Activated naive CD4-positive, alpha-beta T cell treated with anti-CD3 and anti-CD28 coated beads, Interleukin-2, amount 10 ng/mL, durations not matched to agents 7 days and 5 days (primary cell): ENCODE data around the gene LAMC3.

Experiments
- CTCF ChIA-PET: fragments of 350-600 bp; sonication (Branson Sonifier 250); formaldehyde crosslinking; loops from one replicate; lab custom pipeline; 2021; ENCODE audit warnings: antibody characterized with exemption; lab: Charles Lee
- DNase-seq: peaks from one replicate; pipeline ENCODE4 v3.0.0-alpha.2; 2020
- H3K27ac Mint-ChIP-seq: one replicate; pipeline ENCODE4 v1.8.0; 2021; ENCODE audit warnings: mild to moderate bottlenecking, moderate library complexity, mixed read lengths
- H3K27me3 Mint-ChIP-seq: one replicate; pipeline ENCODE4 v1.8.0; 2021; ENCODE audit warnings: mild to moderate bottlenecking, mixed read lengths
- H3K36me3 Mint-ChIP-seq: one replicate; pipeline ENCODE4 v1.8.0; 2021; ENCODE audit warnings: mixed read lengths
- H3K4me1 Mint-ChIP-seq: one replicate; pipeline ENCODE4 v1.8.0; 2021; ENCODE audit warnings: mixed read lengths
- H3K4me3 Mint-ChIP-seq: one replicate; pipeline ENCODE4 v1.8.0; 2021; ENCODE audit warnings: mild to moderate bottlenecking, moderate library complexity, mixed read lengths
- H3K9me3 Mint-ChIP-seq: one replicate; pipeline ENCODE4 v1.8.0; 2021; ENCODE audit warnings: mixed read lengths

LAMC3 gene

DNA sequence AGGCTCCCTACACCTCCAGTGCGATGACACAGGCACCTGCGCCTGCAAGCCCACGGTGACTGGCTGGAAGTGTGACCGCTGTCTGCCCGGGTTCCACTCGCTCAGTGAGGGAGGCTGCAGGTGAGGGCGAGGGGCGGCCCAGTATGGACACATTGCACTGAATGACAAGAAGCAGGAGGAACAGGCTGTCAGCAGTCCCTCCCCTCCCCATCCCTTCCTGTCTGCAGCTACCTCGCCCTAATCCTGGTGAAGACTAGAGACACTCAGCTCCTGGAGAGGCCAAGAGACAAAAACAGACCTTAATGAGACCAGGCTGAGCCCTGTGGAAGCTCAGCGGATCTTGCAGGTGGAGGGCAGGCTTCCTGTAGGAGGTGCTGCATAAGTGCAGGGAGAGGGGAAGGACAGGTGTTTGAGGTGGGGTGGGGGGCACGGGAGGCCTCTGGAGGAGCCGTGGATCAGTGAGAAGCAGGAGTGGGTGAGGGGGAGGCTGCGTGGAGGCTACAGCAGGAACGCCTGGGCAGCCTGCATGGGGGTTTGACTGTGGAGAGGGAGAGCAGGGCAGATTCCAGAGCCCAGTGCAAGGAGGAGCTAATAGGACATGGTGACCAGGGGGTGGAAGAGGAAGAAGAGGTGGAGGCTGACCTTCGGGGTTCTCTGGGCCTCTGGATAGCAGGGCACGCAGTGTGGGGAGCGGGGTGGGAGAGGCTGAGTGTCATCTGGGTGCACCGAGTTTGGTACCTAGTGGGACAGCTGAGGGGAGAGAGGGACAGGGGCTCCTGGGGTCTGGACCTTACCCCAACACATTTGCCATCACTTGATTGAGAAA, 30.4 kb downstream of the LAMC3 start:
- CTCF ChIA-PET, result interaction anchor here (1.2 kb wide), 1 partner anchor 14 kb away, joined by 3 read pairs; no protein-coding TSS in a partner anchor
- no peak overlapping the region for H3K4me3 Mint-ChIP-seq
- H3K4me1 Mint-ChIP-seq, result no peaks in the 10 kb centered on the region
- H3K27me3 Mint-ChIP-seq, result peaks cover 7% of the 10 kb centered on the region
- DNase-seq, result no peak
- H3K9me3 Mint-ChIP-seq, result no peaks in the 10 kb centered on the region
- no peak overlapping the region for H3K27ac Mint-ChIP-seq
- no peaks in the 10 kb centered on the region for H3K36me3 Mint-ChIP-seq

DNA sequence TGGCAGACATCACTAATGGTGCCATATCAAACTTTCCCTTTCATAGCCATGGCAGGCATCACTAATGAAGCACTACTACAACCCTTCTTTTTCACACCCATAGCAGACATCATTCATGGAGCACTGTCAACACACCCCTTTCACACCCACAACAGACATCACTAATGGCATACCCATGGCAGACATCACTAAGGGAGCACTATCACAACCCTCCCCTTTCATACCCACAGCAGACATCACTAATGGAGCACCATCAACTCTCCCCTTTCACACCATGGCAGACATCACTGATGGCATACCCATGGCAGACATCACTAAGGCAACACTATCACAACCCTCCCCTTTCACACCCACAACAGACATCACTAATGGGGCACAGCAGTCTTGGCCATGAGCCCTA, 33.7 kb downstream of the LAMC3 start:
- no peak overlapping the region for H3K27ac Mint-ChIP-seq
- H3K4me1 Mint-ChIP-seq, result peaks cover 13% of the 10 kb centered on the region
- CTCF ChIA-PET, result interaction anchor here (0.8 to 1.4 kb wide), 2 partner anchors 11 to 14 kb away, joined by 4 to 5 read pairs; no protein-coding TSS in a partner anchor
- H3K9me3 Mint-ChIP-seq, result no peaks in the 10 kb centered on the region
- H3K4me3 Mint-ChIP-seq, result no peak overlapping the region
- H3K36me3 Mint-ChIP-seq, result no peaks in the 10 kb centered on the region
- no peak for DNase-seq
- H3K27me3 Mint-ChIP-seq, result peaks cover 7% of the 10 kb centered on the region

DNA sequence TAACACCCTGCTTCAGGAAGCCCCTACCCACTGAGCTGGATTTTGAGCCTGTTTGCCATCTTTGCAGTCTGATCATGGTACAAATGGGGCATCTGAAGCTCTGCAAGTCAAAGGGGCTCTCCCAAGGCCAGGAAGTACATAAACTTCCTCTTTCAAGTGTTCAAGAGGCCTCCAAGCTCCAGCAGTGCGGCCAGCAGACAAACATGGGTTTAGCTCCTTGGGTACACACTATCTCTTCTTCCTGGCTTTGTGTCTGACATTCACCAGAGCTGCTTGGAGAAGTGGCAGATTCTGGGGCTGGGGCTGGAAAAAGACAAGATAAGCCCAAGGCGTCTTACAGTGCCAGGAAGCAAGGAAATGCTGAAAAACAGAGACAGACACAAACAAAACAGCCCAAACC, 34.1 kb downstream of the LAMC3 start:
- DNase-seq, result no peak
- Mint-ChIP-seq H3K27me3 (peaks cover 8% of the 10 kb centered on the region), H3K27ac (no peak overlapping the region), H3K9me3 (no peaks in the 10 kb centered on the region), H3K4me1 (peaks cover 13% of the 10 kb centered on the region), H3K4me3 (no peak overlapping the region), H3K36me3 (no peaks in the 10 kb centered on the region)
- CTCF ChIA-PET, result interaction anchor here (0.8 to 1.4 kb wide), 3 partner anchors 10 to 342 kb away, joined by 3 to 5 read pairs (median 4); no protein-coding TSS in a partner anchor

DNA sequence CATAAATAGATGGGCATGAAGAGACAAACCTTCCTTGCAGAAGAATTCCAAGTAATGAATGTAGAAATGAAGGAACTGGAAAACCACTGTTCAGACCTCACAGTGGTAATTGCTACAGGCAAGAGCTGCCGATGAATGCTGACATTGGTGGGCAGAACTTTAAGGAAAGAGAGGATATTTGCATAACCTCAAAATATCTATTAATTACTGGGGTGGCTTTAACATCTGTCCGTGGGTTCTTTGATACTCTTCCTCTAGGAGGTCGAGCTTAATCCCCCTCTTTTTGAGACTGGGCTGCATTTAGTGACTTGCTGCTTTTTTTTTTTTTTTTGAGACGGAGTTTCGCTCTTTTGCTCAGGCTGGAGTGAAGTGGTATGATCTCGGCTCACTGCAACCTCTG, 34.7 kb downstream of the LAMC3 start:
- CTCF ChIA-PET, result interaction anchor here (1.2 to 1.4 kb wide), 2 partner anchors 10 to 342 kb away, joined by 3 to 4 read pairs; no protein-coding TSS in a partner anchor
- H3K27ac Mint-ChIP-seq, result no peak overlapping the region
- H3K9me3 Mint-ChIP-seq, result no peaks in the 10 kb centered on the region

DNA sequence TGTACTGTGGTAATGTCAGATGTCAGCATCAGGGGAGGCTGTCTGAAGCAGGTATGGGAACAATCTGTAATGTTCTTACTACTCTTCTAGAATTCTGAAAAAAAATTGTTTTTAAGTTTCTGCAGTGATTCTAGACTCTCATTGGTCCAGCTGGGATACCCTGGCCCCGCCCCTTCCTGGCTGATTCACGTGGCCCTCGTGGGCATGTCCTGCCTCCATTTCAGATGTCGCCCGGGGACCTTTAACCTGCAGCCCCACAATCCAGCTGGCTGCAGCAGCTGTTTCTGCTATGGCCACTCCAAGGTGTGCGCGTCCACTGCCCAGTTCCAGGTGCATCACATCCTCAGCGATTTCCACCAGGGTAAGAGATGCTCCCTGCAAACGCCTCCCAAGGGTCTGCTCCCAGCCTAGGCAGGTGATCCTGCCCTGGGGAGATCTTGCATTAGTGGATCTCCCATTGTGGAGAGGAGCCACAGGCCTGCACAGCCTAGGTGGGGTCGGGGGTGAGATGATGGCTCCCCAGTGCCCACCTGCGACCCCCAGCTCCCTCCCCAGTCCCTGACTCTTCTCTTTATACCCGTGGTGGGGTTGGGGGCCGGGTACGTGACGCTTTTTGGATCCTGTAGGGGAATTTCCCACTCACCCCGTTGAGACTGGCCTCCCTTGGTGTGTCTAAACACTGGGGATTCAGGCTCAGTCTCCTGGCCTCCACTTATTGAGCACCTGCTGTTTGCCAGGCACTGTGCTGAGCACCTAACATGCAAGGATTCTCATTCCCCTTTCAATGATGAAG, 36.5 kb downstream of the LAMC3 start:
- peaks cover 13% of the 10 kb centered on the region for H3K4me1 Mint-ChIP-seq
- CTCF ChIA-PET, result interaction anchor here (0.8 to 4.0 kb wide), 13 partner anchors 12 to 582 kb away, joined by 3 to 31 read pairs (median 4); no protein-coding TSS in a partner anchor
- no peaks in the 10 kb centered on the region for H3K36me3 Mint-ChIP-seq
- DNase-seq, result peak; percentile 44
- H3K27ac Mint-ChIP-seq, result no peak overlapping the region
- H3K4me3 Mint-ChIP-seq, result no peak overlapping the region
- no peaks in the 10 kb centered on the region for H3K9me3 Mint-ChIP-seq
- H3K27me3 Mint-ChIP-seq, result peaks cover 27% of the 10 kb centered on the region

More for the DNA sequence above, 34.7 kb downstream of the LAMC3 start:
- DNase-seq, result no peak
- no peaks in the 10 kb centered on the region for H3K36me3 Mint-ChIP-seq
- H3K4me1 Mint-ChIP-seq, result peaks cover 13% of the 10 kb centered on the region
- H3K4me3 Mint-ChIP-seq, result no peak overlapping the region
- H3K27me3 Mint-ChIP-seq, result peaks cover 12% of the 10 kb centered on the region

DNA sequence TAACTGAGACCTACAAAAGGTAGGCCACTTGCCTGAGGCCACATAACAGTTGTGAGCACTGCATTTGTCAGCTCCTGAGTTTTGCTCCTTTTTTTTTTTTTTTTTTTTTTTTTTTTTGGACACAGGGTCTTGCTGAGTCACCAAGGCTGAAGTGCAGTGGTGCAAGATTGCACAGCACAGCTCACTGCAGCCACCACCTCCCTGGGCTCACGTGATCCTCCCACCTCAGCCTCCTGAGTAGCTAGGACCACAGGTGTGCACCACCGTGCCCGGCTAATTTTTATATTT, 37.1 kb downstream of the LAMC3 start:
- DNase-seq, result no peak
- Mint-ChIP-seq H3K4me1 (peaks cover 13% of the 10 kb centered on the region), H3K4me3 (no peak overlapping the region), H3K27me3 (peaks cover 28% of the 10 kb centered on the region), H3K9me3 (no peaks in the 10 kb centered on the region), H3K36me3 (no peaks in the 10 kb centered on the region), H3K27ac (no peak overlapping the region)
- CTCF ChIA-PET, result interaction anchor here (0.6 to 4.0 kb wide), 25 partner anchors 8 to 583 kb away, joined by 3 to 31 read pairs (median 4); no protein-coding TSS in a partner anchor

DNA sequence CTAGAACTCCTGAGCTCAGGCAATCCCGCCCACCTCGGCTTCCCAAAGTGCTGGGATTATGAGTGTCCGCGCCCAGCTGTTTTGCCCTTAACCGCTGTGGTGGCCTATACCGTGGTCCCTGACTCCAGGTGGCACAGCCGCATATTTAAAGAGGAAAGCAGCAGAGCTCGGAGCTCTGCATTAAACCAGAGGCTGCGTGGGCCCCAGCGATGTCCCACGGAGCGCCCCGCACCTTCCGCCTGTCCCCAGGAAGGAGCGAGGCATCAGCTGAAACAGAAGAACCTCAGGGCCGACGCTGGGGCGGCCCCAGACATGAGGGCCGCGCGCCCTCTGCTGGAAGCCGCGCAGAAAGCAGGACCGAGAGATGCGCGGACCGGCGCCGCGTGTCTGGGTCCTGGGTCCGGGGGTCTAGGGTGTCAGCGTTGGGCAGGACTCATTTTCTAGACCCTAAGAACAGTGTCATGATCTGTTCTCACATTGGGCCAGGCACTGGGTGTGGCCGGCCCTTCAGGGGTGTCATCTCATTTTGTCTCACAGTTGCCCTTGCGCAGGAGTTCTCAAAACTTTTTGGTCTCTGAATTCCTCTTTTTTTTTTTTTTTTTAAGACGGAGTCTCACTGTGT, 37.7 kb downstream of the LAMC3 start:
- peak; percentile 78 for DNase-seq

DNA sequence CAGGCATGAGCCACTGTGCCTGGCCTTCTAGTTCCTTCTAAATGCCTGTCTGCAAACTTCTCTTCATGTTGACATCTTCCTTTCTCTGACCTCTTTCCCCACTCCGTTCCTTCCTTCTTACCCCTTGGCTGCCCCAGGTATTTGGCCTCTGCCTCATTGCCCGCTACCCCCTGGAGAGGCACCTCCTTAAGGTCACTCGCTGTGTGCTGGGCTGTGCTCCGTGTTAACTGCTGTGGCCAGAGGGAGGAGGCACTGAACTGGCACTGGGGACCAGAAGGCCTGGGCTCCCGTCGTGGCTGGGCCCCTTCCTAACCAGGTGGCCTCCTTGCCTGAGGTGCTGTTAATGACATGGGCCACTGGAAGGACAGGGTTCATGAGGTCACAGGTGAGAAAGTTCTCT, 39.4 kb downstream of the LAMC3 start:
- H3K9me3 Mint-ChIP-seq, result no peaks in the 10 kb centered on the region
- DNase-seq, result no peak
- no peaks in the 10 kb centered on the region for H3K36me3 Mint-ChIP-seq
- peaks cover 28% of the 10 kb centered on the region for H3K27me3 Mint-ChIP-seq
- CTCF ChIA-PET, result interaction anchor here (0.7 to 4.0 kb wide), 3 partner anchors 9 to 463 kb away, joined by 3 to 24 read pairs (median 4); no protein-coding TSS in a partner anchor
- no peak overlapping the region for H3K27ac Mint-ChIP-seq
- peaks cover 13% of the 10 kb centered on the region for H3K4me1 Mint-ChIP-seq
- H3K4me3 Mint-ChIP-seq, result no peak overlapping the region

More for the DNA sequence above, 37.7 kb downstream of the LAMC3 start:
- CTCF ChIA-PET, result interaction anchor here (0.6 to 4.0 kb wide), 27 partner anchors 9 to 583 kb away, joined by 3 to 31 read pairs (median 4); no protein-coding TSS in a partner anchor
- no peaks in the 10 kb centered on the region for H3K36me3 Mint-ChIP-seq
- H3K4me1 Mint-ChIP-seq, result peaks cover 13% of the 10 kb centered on the region
- peaks cover 28% of the 10 kb centered on the region for H3K27me3 Mint-ChIP-seq
- no peak overlapping the region for H3K27ac Mint-ChIP-seq
- H3K4me3 Mint-ChIP-seq, result no peak overlapping the region
- H3K9me3 Mint-ChIP-seq, result no peaks in the 10 kb centered on the region

DNA sequence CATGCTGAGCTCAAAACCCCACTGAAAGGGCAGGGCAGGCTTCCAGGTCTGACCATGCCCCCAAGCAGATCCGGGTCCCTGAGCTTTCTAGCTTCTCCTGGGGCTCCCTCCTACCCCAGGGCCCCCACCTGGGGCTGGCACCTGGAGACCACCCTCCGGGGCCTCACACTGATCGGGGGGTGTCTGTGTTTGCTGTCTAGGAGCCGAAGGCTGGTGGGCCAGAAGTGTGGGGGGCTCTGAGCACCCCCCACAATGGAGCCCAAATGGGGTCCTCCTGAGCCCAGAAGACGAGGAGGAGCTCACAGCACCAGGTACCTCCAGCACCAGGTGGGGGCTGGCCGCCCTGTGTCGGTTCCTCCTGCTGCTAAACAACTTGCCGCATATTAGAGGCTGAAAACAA, 39.8 kb downstream of the LAMC3 start:
- CTCF ChIA-PET, result interaction anchor here (0.6 to 4.0 kb wide), 4 partner anchors 9 to 348 kb away, joined by 3 to 24 read pairs (median 4); no protein-coding TSS in a partner anchor
- no peak for DNase-seq
- H3K27ac Mint-ChIP-seq, result no peak overlapping the region

DNA sequence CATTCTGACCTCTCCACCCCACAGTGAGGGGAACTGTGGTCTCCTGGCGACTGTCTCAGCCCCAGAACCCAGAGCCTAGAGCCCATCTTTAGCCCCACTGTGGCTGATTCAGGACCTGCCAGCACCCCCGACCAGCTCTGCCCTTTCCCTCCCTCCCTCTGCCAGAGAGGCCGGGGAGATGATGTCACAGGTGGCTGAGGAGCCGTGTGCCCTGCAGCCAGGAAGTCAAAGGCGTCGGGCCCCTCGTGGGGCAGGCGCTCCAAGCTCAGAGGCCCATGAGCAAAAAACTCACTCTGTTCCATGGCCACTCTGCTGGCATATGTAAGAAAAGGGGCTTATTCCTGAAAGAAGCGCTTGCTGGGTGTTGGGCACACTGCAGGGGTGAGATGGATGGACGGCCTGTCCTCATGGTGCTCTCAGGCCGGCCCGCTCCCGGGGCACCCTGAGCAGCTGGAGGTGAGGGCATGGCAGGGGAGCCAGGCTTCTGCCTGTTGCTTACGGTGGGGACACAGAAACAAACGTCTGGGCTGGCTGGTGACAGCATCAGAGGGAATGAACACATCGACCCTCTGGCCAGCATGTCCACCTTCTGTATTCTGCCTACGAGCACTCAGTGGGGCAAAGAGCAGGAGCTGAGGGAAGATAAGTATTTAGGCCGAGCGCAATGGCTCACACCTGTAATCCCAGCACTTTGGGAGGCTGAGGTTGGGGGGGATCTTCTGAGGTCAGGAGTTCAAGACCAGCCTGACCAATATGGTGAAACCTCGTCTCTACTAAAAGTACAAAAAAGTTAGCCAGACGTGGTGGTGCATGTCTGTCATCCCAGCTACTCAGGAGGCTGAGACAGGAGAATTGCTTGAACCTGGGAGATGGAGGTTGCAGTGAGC, 41.1 kb downstream of the LAMC3 start:
- no peaks in the 10 kb centered on the region for H3K36me3 Mint-ChIP-seq
- DNase-seq, result no peak
- no peak overlapping the region for H3K4me3 Mint-ChIP-seq
- peaks cover 10% of the 10 kb centered on the region for H3K4me1 Mint-ChIP-seq
- H3K27ac Mint-ChIP-seq, result no peak overlapping the region
- CTCF ChIA-PET, result interaction anchor here (1.2 to 1.4 kb wide), 3 partner anchors 32 to 349 kb away, joined by 3 to 4 read pairs (median 3); no protein-coding TSS in a partner anchor
- H3K27me3 Mint-ChIP-seq, result peaks cover 28% of the 10 kb centered on the region
- H3K9me3 Mint-ChIP-seq, result no peaks in the 10 kb centered on the region

More for the DNA sequence above, 39.8 kb downstream of the LAMC3 start:
- no peak overlapping the region for H3K4me3 Mint-ChIP-seq
- no peaks in the 10 kb centered on the region for H3K36me3 Mint-ChIP-seq
- H3K27me3 Mint-ChIP-seq, result peaks cover 28% of the 10 kb centered on the region
- no peaks in the 10 kb centered on the region for H3K9me3 Mint-ChIP-seq
- peaks cover 13% of the 10 kb centered on the region for H3K4me1 Mint-ChIP-seq

DNA sequence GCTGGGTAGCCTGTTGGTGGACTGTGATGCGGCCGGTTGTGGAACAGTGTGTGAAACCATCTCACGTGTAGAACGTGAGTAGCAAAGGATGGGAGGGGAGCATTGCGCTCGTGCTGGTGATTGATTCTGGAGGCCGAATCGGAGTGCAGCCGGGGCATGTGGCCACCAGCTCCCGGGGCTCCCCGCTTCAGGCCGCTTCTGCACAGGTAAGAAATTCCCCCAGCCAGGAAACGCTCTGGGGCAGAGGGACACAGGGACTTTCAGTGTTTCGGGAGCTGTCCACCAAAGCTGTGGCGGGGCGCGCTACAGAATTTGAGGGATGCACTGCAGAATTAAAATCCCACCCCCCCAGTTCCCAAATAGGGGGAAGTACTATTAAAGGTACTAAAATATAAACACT, 41.9 kb downstream of the LAMC3 start:
- CTCF ChIA-PET, result interaction anchor here (1.2 kb wide), 2 partner anchors 33 to 344 kb away, joined by 3 read pairs; no protein-coding TSS in a partner anchor
- H3K4me3 Mint-ChIP-seq, result no peak overlapping the region
- peaks cover 28% of the 10 kb centered on the region for H3K27me3 Mint-ChIP-seq
- peaks cover 5% of the 10 kb centered on the region for H3K4me1 Mint-ChIP-seq
- no peak for DNase-seq
- H3K36me3 Mint-ChIP-seq, result no peaks in the 10 kb centered on the region
- no peak overlapping the region for H3K27ac Mint-ChIP-seq
- H3K9me3 Mint-ChIP-seq, result no peaks in the 10 kb centered on the region

DNA sequence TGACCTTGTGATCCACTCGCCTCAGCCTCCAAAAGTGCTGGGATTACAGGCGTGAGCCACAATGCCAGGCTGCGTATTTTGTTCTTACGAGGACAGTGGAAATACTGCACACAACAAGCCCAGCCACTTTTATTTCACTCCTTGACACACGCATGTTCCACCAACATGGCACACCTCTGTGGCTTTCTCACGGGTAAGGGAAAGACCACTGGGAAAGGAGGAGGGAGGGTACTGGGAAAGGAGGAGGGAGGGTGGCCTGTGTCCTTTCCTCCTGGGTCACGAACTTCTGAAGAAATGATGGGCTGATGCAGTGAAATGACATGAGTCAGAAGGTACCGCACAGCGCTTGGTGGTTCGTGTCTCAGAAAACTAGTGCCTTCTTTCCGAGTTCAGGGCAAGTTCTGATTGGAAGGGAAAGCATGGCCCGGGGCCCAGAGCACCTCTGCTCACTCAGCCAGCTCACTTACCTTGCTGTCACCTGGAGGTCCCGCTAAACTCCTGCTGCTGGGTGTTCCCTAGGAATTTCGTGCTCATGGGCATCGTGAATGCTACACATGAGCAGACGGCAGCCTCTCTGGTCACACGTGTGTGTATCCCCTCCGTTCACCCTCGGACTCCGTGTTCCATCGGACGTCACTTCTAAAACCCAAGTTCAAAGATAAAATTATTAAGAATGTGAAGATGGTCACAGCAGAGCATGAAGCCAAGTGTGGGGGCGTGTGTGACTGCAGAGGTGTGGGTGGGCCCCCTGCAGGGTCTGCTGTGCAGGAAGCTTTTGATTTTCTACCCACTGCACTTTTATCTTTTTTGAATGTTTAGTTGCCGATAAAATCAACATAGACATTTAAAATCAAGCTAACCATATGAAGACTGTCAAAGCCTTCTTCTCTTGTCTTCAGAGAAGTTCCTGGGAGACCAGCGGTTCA, 42.9 kb downstream of the LAMC3 start:
- CTCF ChIA-PET, result interaction anchor here (1.0 to 1.2 kb wide), 2 partner anchors 34 to 285 kb away, joined by 3 to 4 read pairs; no protein-coding TSS in a partner anchor
- no peaks in the 10 kb centered on the region for H3K9me3 Mint-ChIP-seq
- H3K36me3 Mint-ChIP-seq, result no peaks in the 10 kb centered on the region
- H3K4me3 Mint-ChIP-seq, result no peak overlapping the region
- no peak overlapping the region for H3K27ac Mint-ChIP-seq
- peaks cover 25% of the 10 kb centered on the region for H3K27me3 Mint-ChIP-seq
- peaks cover under 1% of the 10 kb centered on the region for H3K4me1 Mint-ChIP-seq
- no peak for DNase-seq
